ENCODE results near the gene MRPL23.

The MRPL23 gene

DNA sequence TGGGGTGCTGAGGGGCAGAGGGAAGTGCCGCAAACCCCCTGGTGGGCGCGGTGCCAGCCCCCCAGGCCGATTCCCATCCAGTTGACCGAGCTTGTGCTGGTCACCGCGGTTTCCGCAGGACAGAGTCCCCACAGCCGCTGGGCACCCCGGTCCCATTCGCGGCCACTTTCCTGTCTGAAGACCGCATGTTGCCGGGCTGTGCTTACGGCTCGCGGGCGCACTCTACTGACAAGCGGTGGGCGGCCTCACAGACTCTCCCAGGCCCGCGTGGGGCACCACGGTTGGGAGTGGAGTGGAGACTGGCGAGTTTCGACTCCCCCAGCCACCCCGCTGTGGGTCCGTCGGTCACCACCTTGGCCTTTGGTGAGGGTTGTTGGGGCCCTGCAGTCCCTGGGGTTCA, 51.2 kb downstream of the MRPL23 start:
- DNase-seq: no peak

- DNase-seq: no peak
These were observed 51.7 kb downstream of the MRPL23 start for GRCh38 chr11:1998861-1999260.

- no peak for DNase-seq
These were observed 55.1 kb downstream of the MRPL23 start for GRCh38 chr11:2002042-2002776.

GRCh38 chr11:2002807-2003206, 55.7 kb downstream of the MRPL23 start:
- DNase-seq: no peak

DNA sequence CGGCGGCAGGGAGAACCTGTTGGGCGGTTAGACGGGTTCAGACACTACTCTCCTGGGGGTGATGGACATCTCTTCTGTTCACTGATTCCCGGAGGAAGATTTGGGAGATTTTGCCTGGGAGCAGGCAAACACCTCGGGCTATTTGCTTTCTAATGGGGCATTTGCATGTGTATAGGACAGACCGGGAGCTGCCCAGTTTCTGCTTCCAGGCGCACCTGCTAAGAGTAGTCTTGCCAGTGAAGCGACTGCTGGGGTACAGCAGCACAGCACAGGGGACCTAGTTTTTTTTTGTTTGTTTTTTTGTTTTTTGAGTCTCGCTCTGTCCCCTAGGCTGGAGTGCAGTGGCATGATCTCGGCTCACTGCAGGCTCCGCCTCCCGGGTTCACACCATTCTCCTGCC, 57.3 kb downstream of the MRPL23 start:
- no peak for DNase-seq
